GM19351 (cell line): ENCODE data around the gene CEP97.
"Not testable (repeated sequence)": the region's sequence is repeated elsewhere in the genome, so short reads cannot be mapped to it uniquely, and the experiment has no call there.

Experiments
- ATAC-seq: cut with Tn5 transposase; IDR thresholded peaks from one replicate; pipeline ENCODE4 v1.9.1; 2021; ENCODE audit warnings: mild to moderate bottlenecking, moderate library complexity; ENCODE audit not compliant: unreplicated experiment

Gene CEP97

GRCh38 chr3:101758224-101758623, 33.8 kb downstream of the CEP97 start:
- ATAC-seq, result no peak

GRCh38 chr3:101762041-101762646, 37.7 kb downstream of the CEP97 start:
- ATAC-seq, result no peak

- not testable (repeated sequence) for ATAC-seq
Measured at GRCh38 chr3:101777745-101778281, 53.4 kb downstream of the CEP97 start.

- no peak for ATAC-seq
Measured at GRCh38 chr3:101778385-101779046, 54.1 kb downstream of the CEP97 start.

GRCh38 chr3:101779047-101779821, 54.8 kb downstream of the CEP97 start, which contains the start of gene NXPE3:
Gene NXPE3, plus strand, starts transcription at chr3:101779211. Its CDS starts 6,386 bp downstream, at chr3:101785597.
- ATAC-seq, result peak; percentile 90

- no peak for ATAC-seq
Measured at GRCh38 chr3:101779822-101780381, 55.5 kb downstream of the CEP97 start.

- ATAC-seq, result no peak
Measured at GRCh38 chr3:101780661-101781060, 56.2 kb downstream of the CEP97 start.

GRCh38 chr3:101781166-101781565, 56.8 kb downstream of the CEP97 start:
- no peak for ATAC-seq

GRCh38 chr3:101784855-101785613, 60.6 kb downstream of the CEP97 start:
- ATAC-seq, result no peak

- ATAC-seq, result peak; percentile 98
Measured at GRCh38 chr3:101791778-101792177, 67.4 kb downstream of the CEP97 start.

- ATAC-seq, result no peak
Measured at GRCh38 chr3:101796077-101796680, 71.8 kb downstream of the CEP97 start.

GRCh38 chr3:101801174-101801573, 76.8 kb downstream of the CEP97 start:
- ATAC-seq, result no peak

- ATAC-seq, result no peak
Measured at GRCh38 chr3:101802179-101802578, 77.8 kb downstream of the CEP97 start.

GRCh38 chr3:101803173-101803782, 78.9 kb downstream of the CEP97 start:
- peak; percentile 93 for ATAC-seq

GRCh38 chr3:101803939-101804338, 79.5 kb downstream of the CEP97 start:
- ATAC-seq, result no peak

GRCh38 chr3:101806491-101806890, 82.1 kb downstream of the CEP97 start:
- no peak for ATAC-seq

- ATAC-seq, result peak; percentile 67
Measured at GRCh38 chr3:101807888-101808287, 83.5 kb downstream of the CEP97 start.

- peak; percentile 38 for ATAC-seq
Measured at GRCh38 chr3:101809178-101810021, 85.0 kb downstream of the CEP97 start.

- no peak for ATAC-seq
Measured at GRCh38 chr3:101810022-101810418, 85.6 kb downstream of the CEP97 start.
